ENCODE results near the gene GTF2A2.
A peak's percentile ranks its signal among the peaks of the same experiment; 100 is the strongest.

Gene GTF2A2

DNA sequence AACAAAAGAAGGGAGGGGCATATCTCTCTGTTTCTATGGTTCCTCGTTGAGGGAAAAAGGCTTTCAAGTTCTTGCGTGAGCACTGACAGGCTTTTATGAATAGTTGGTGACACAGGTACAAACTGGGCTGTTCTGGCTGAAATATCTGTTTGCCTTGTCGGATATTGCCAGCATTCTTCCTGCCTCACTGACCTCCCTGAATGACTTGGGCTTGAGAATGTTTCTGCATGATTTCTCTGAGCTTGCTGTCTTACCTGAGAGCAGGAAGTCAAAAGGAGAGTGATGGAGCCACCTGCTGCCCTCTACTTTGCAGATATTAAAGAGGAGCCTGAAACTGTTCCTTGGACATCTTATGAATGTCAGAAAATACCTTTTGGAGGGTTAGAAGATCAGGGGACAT lies 40.9 kb downstream of the GTF2A2 start:
- H3K27me3 ChIP-seq (ENCODE audit: insufficient read depth, poor library complexity, severe bottlenecking) = no peaks in the 10 kb centered on the region
- H3K4me3 ChIP-seq (replicated peaks; ENCODE audit: insufficient read depth, low read length) = no peak overlapping the region
- no peak for DNase-seq (ENCODE audit: low read depth in 1 of 2, low spot score in 1 of 2)
- no peak overlapping the region for H3K27ac ChIP-seq (replicated peaks)
- TF ChIP-seq SPI1 (IDR thresholded peaks at IDR 0.05; ENCODE audit: borderline replicate concordance, low read depth) = no peak
- no peak for TF ChIP-seq GABPA (IDR thresholded peaks at IDR 0.05; ENCODE audit: low read depth)
- TF ChIP-seq, protein P1, sequence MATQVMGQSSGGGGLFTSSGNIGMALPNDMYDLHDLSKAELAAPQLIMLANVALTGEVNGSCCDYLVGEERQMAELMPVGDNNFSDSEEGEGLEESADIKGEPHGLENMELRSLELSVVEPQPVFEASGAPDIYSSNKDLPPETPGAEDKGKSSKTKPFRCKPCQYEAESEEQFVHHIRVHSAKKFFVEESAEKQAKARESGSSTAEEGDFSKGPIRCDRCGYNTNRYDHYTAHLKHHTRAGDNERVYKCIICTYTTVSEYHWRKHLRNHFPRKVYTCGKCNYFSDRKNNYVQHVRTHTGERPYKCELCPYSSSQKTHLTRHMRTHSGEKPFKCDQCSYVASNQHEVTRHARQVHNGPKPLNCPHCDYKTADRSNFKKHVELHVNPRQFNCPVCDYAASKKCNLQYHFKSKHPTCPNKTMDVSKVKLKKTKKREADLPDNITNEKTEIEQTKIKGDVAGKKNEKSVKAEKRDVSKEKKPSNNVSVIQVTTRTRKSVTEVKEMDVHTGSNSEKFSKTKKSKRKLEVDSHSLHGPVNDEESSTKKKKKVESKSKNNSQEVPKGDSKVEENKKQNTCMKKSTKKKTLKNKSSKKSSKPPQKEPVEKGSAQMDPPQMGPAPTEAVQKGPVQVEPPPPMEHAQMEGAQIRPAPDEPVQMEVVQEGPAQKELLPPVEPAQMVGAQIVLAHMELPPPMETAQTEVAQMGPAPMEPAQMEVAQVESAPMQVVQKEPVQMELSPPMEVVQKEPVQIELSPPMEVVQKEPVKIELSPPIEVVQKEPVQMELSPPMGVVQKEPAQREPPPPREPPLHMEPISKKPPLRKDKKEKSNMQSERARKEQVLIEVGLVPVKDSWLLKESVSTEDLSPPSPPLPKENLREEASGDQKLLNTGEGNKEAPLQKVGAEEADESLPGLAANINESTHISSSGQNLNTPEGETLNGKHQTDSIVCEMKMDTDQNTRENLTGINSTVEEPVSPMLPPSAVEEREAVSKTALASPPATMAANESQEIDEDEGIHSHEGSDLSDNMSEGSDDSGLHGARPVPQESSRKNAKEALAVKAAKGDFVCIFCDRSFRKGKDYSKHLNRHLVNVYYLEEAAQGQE (IDR thresholded peaks at IDR 0.05; ENCODE audit: insufficient replicate concordance, low read depth) = no peak
- TF ChIP-seq, protein P2, sequence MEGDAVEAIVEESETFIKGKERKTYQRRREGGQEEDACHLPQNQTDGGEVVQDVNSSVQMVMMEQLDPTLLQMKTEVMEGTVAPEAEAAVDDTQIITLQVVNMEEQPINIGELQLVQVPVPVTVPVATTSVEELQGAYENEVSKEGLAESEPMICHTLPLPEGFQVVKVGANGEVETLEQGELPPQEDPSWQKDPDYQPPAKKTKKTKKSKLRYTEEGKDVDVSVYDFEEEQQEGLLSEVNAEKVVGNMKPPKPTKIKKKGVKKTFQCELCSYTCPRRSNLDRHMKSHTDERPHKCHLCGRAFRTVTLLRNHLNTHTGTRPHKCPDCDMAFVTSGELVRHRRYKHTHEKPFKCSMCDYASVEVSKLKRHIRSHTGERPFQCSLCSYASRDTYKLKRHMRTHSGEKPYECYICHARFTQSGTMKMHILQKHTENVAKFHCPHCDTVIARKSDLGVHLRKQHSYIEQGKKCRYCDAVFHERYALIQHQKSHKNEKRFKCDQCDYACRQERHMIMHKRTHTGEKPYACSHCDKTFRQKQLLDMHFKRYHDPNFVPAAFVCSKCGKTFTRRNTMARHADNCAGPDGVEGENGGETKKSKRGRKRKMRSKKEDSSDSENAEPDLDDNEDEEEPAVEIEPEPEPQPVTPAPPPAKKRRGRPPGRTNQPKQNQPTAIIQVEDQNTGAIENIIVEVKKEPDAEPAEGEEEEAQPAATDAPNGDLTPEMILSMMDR (IDR thresholded peaks at IDR 0.05; ENCODE audit: insufficient read depth, low read length) = no peak
- no peak for TF ChIP-seq POLR2AphosphoS5 (IDR thresholded peaks at IDR 0.05; ENCODE audit: low read depth)

DNA sequence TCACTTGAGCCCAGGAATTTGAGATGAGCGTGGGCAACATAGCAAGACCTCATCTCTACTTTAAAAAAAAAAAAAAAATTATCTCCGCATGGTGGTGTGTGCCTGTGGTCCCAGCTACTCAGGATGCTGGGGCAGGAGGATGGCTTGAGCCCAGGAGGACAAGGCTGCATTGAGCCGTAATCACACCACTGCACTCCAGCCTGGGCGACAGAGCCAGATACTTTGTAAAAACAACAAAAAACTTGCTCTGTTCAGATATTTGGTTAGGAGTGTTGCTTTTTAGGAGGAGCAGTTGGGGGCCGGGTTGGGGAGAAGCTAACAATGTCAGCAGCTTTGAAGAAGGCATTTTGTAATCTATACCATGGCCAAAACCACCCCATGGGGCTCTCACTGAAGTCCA lies 41.7 kb downstream of the GTF2A2 start:
- no peak for DNase-seq (ENCODE audit: low read depth in 1 of 2, low spot score in 1 of 2)
- H3K4me3 ChIP-seq (replicated peaks; ENCODE audit: insufficient read depth, low read length) = no peak overlapping the region
- no peak overlapping the region for H3K27ac ChIP-seq (replicated peaks)
- no peak for TF ChIP-seq POLR2AphosphoS5 (IDR thresholded peaks at IDR 0.05; ENCODE audit: low read depth)
- H3K27me3 ChIP-seq (ENCODE audit: insufficient read depth, poor library complexity, severe bottlenecking) = no peaks in the 10 kb centered on the region

DNA sequence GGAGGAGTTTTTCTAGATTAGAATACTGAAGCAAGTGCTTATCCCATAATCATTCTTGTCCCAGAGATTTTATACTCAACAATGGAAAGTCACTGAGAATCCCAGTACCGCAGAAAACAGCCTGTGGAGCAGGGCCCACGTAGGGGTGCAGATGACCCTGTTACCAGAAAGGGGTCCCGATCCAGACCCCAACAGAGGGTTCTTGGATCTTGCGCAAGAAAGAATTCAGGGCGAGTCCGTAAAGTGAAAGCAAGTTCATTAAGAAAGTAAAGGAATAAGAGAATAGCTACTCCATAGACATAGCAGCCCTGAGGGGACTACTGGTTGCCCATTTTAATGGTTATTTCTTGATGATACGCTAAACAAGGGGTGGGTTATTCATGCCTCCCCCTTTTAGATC lies 43.2 kb downstream of the GTF2A2 start:
- Histone ChIP-seq H3K4me3 (replicated peaks; ENCODE audit: insufficient read depth, low read length) (no peak overlapping the region), H3K27ac (replicated peaks) (no peak overlapping the region), H3K27me3 (ENCODE audit: insufficient read depth, poor library complexity, severe bottlenecking) (no peaks in the 10 kb centered on the region)
- no peak for DNase-seq (ENCODE audit: low read depth in 1 of 2, low spot score in 1 of 2)
- TF ChIP-seq, protein P2 (IDR thresholded peaks at IDR 0.05; ENCODE audit: insufficient read depth, low read length) = no peak
- TF ChIP-seq GABPA (IDR thresholded peaks at IDR 0.05; ENCODE audit: low read depth) (no peak), SPI1 (IDR thresholded peaks at IDR 0.05; ENCODE audit: borderline replicate concordance, low read depth) (no peak), POLR2AphosphoS5 (IDR thresholded peaks at IDR 0.05; ENCODE audit: low read depth) (no peak)
- TF ChIP-seq, protein P1 (IDR thresholded peaks at IDR 0.05; ENCODE audit: insufficient replicate concordance, low read depth) = no peak

DNA sequence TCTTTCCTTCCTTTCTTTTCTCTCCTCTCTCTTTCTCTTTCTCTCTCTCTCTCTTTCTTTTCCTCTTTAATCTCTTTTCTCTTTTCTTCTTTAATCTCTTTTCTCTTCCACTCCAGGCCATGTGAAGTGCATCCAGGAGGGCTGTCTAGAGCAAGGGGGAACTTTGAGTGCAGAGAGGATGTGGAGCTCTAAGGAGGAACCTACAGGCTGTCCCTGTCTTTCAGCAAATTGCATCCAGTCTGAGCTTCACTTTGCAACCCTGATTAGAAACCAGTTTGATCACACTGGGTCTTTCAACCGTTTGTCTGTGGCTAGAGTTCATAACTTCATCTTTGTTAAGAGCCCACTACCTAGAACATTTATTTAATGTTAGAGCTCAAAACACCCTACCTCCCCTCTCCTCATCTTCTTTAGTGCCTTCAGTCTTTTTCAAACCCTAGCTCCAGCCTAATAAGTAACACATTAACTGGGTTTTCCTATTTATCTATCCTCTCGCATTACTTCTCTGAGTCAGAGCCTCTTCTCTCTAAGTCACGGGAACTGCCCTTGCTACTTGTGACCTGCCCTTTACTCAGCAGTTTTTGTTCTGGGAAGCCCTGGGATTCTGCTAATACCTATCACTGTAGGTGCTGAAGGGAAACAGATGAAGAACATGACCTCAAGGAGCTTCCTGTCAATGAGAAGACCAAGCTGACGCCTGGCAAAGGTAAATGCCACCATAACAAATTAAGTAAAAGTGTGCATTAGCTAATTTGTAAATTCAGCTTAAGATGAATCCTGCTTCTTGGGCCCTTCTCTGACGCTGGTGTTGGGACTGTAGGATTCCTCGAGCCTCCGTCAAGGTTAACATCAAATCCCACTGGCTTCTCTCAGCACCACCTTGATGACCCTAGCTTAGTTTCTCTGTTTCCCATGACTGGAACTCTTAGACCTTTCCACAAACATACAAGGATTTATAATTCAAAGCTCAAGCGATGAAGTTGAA lies 45.7 kb downstream of the GTF2A2 start, which contains the start of gene GCNT3:
TSS of gene GCNT3 (plus strand) at position 508 of the 985 bp plus-strand sequence. CDS start 6,456 bp downstream, outside the sequence.
- DNase-seq (ENCODE audit: low read depth in 1 of 2, low spot score in 1 of 2) = peak; percentile 7 to 30
- Histone ChIP-seq H3K4me3 (replicated peaks; ENCODE audit: insufficient read depth, low read length) (no peak within 1 kb of the TSS), H3K27me3 (ENCODE audit: insufficient read depth, poor library complexity, severe bottlenecking) (no peaks in the 10 kb centered on the region), H3K27ac (replicated peaks) (no peak within 1 kb of the TSS)
- TF ChIP-seq, protein P2 (IDR thresholded peaks at IDR 0.05; ENCODE audit: insufficient read depth, low read length) = no peak
- peak; percentile 2; the same call in 1 of the 2 replicates for TF ChIP-seq SPI1 (IDR thresholded peaks at IDR 0.05; ENCODE audit: borderline replicate concordance, low read depth)
- TF ChIP-seq, protein P1 (IDR thresholded peaks at IDR 0.05; ENCODE audit: insufficient replicate concordance, low read depth) = no peak
